Fibroblast of lung (primary cell): ENCODE measurements around the gene ZNF584.

Experiments used
- CTCF ChIP-seq, 2 donors: IDR thresholded peaks in 1 of 2; conservative IDR thresholded peaks in 1 of 2; 1 replicate in 1 of 2; 2 replicates in 1 of 2; pipeline ENCODE4 v1.5.1; 2011 to 2012; ENCODE audit warnings: low read length in 2 of 2, control low read depth in 1 of 2, inconsistent platforms in 1 of 2, low read depth in 1 of 2, mild to moderate bottlenecking in 1 of 2
- EZH2 ChIP-seq: IDR thresholded peaks from 2 replicates; pipeline ENCODE4 v1.5.1; 2012; ENCODE audit warnings: low read length, control low read depth, mild to moderate bottlenecking; ENCODE audit errors: missing control alignments

- TF ChIP-seq CTCF (conservative IDR thresholded peaks at IDR 0.05 in 1 of 2, IDR thresholded peaks at IDR 0.05 in 1 of 2; ENCODE audit: low read depth in 1 of 2, low read length in 2 of 2) (no peak), EZH2 (no peak)
Measured at GRCh38 chr19:58453743-58454142, 45.3 kb downstream of the ZNF584 start.
